Stomach (tissue), 9 donors: ENCODE results near the gene VAV3. TPM values are rescaled to one million over a fixed set of nuclear protein-coding genes. Genes with fewer than 3 reads are reported as not detected.

ENCODE experiments used
- DNase-seq, 2 donors: peaks; one replicate each; pipeline versions ENCODE4 v3.0.0 to v3.0.0-alpha.2; 2013 to 2019
- H3K27ac ChIP-seq, 5 donors: fragments of 200-600 bp in 4 of 5; sonication (generic) in 4 of 5; one replicate each; pipeline ENCODE4 v1.5.1; 2013 to 2019; ENCODE audit warnings: mild to moderate bottlenecking in 1 of 5, moderate library complexity in 1 of 5
- H3K27me3 ChIP-seq, 3 donors: fragments of 200-600 bp; sonication (generic); one replicate each; pipeline ENCODE4 v1.5.1; 2017 to 2019; ENCODE audit warnings: mixed run types in 1 of 3
- H3K36me3 ChIP-seq, 4 donors: fragments of 200-600 bp; sonication (generic); 1 replicate in 3 of 4; 2 replicates in 1 of 4; pipeline ENCODE4 v1.5.1; 2016 to 2019
- H3K4me1 ChIP-seq, 4 donors: fragments of 200-600 bp; sonication (generic); one replicate each; pipeline ENCODE4 v1.5.1; 2016 to 2019
- H3K4me3 ChIP-seq, 4 donors: fragments of 200-600 bp; sonication (generic) in 3 of 4; one replicate each; pipeline ENCODE4 v1.5.1; 2016 to 2019; ENCODE audit warnings: mild to moderate bottlenecking in 1 of 4
- H3K9me3 ChIP-seq, 4 donors: fragments of 200-600 bp; sonication (generic); one replicate each; pipeline ENCODE4 v1.5.1; 2016 to 2019
- CTCF ChIP-seq, 7 experiments: fragments of 450-650 bp in 4 of 7; fragments of 200-600 bp in 3 of 7; sonication (generic) in 3 of 7; IDR thresholded peaks; one replicate each; pipeline ENCODE4 v1.5.1; 2016 to 2019; ENCODE audit warnings: antibody characterized with exemption in 7 of 7, control low read depth in 2 of 7, mild to moderate bottlenecking in 1 of 7
- EP300 ChIP-seq: sonication (generic); formaldehyde crosslinking; IDR thresholded peaks from one replicate; pipeline ENCODE4 v1.6.1; 2017; ENCODE audit warnings: antibody characterized with exemption
- POLR2A ChIP-seq, 4 donors: fragments of 450-650 bp; IDR thresholded peaks; one replicate each; pipeline ENCODE4 v1.6.1; 2016; ENCODE audit warnings: antibody characterized with exemption in 4 of 4, control low read depth in 2 of 4, mild to moderate bottlenecking in 1 of 4, moderate library complexity in 1 of 4
- POLR2AphosphoS5 ChIP-seq, 3 donors: sonication (generic); formaldehyde crosslinking; IDR thresholded peaks; one replicate each; pipeline ENCODE4 v1.6.1; 2016; ENCODE audit warnings: antibody characterized with exemption in 3 of 3
- WGBS, 5 donors: extraction: QIAGEN DNeasy Blood & Tissue Kit in 3 of 5; methylation state at CpG; one replicate each; pipeline versions ENCODE4 v1.1.5 to v1.1.7; 2013 to 2018; 5-methylcytosine and 5-hydroxymethylcytosine counted together
- intact Hi-C: fragments of 100-400 bp; cut with DNase I; formaldehyde crosslinking; loops from one replicate; pipeline ENCODE4 v1.15.1; 2023; ENCODE audit warnings: low total_unique reads
- polyA plus RNA-seq, 3 donors: library from polyadenylated mRNA; stranded (reverse); fragments of 200-250 nt; gene quantifications; one replicate each; pipeline ENCODE4 v1.2.3, GENCODE V29; 2013
- total RNA-seq, 5 donors: library from RNA; depleted of rRNA; stranded (reverse); fragments of >200 nt; gene quantifications; one replicate each; pipeline versions ENCODE4 v1.1.0 to v1.2.3, GENCODE V29; 2014 to 2016
- donor health status: healthy with polysubstance abuse.
- donor health status: Bipolar disorder and iron deficiency.
- donor health status: healthy.

Gene VAV3
- total and polyA plus RNA-seq, 8 donors, result 5.7 to 29.3 (median 6.9) TPM

GRCh38 chr1:107782217-107782845 is 182.6 kb downstream of the VAV3 start:
- Histone ChIP-seq H3K4me1 (peaks cover 0 to 28% (median 8%) of the 10 kb centered on the region in 4 donors), H3K9me3 (no peaks in the 10 kb centered on the region), H3K27me3 (no peaks in the 10 kb centered on the region), H3K36me3 (no peaks in the 10 kb centered on the region), H3K4me3 (no peak overlapping the region), H3K27ac (no peak overlapping the region)
- no peak for TF ChIP-seq POLR2A (IDR thresholded peaks at IDR 0.05)
- no peak for TF ChIP-seq EP300
- TF ChIP-seq CTCF (IDR thresholded peaks at IDR 0.05), result peak in 5 of 7 experiments; percentile 41 to 76 (median 74)
- no peak for TF ChIP-seq POLR2AphosphoS5 (IDR thresholded peaks at IDR 0.05)
- intact Hi-C loops, result loop anchor here (5.0 kb wide), 1 partner anchor 340 kb away; no protein-coding TSS in a partner anchor
- peak in 1 of 2 donors; percentile 84 for DNase-seq
- WGBS, 5 donors, result 11 to 24% (median 17%) methylated on average over 6 of the region's 6 CpGs

GRCh38 chr1:107781245-107781644 is 183.7 kb downstream of the VAV3 start:
- Histone ChIP-seq H3K27me3 (no peaks in the 10 kb centered on the region), H3K36me3 (no peaks in the 10 kb centered on the region), H3K4me3 (no peak overlapping the region), H3K9me3 (no peaks in the 10 kb centered on the region), H3K27ac (no peak overlapping the region), H3K4me1 (peaks cover 0 to 18% (median 3%) of the 10 kb centered on the region in 4 donors)
- 82 to 97% (median 90%) methylated on average over 2 of the region's 2 CpGs for WGBS, 5 donors
- intact Hi-C loops, result loop anchor here (5.0 kb wide), 1 partner anchor 341 kb away; no protein-coding TSS in a partner anchor
- TF ChIP-seq POLR2AphosphoS5 (IDR thresholded peaks at IDR 0.05), result no peak
- TF ChIP-seq CTCF (IDR thresholded peaks at IDR 0.05), result no peak
- no peak for TF ChIP-seq POLR2A (IDR thresholded peaks at IDR 0.05)
- no peak for TF ChIP-seq EP300
- DNase-seq, result no peak

GRCh38 chr1:107777664-107778047 is 187.3 kb downstream of the VAV3 start:
- H3K27me3 ChIP-seq, result no peaks in the 10 kb centered on the region
- no peaks in the 10 kb centered on the region for H3K36me3 ChIP-seq
- peaks cover 0 to 4% (median 0%) of the 10 kb centered on the region in 4 donors for H3K4me1 ChIP-seq
- no peak overlapping the region for H3K27ac ChIP-seq
- no peak overlapping the region for H3K4me3 ChIP-seq
- no peak for DNase-seq
- 80 to 87% (median 85%) methylated on average over 3 of the region's 3 CpGs for WGBS, 5 donors
- H3K9me3 ChIP-seq, result no peaks in the 10 kb centered on the region
- no peak for TF ChIP-seq POLR2AphosphoS5 (IDR thresholded peaks at IDR 0.05)
- intact Hi-C loops, result no loop called here

GRCh38 chr1:107776900-107777663 is 187.9 kb downstream of the VAV3 start:
- Histone ChIP-seq H3K4me3 (no peak overlapping the region), H3K27me3 (no peaks in the 10 kb centered on the region), H3K4me1 (no peaks in the 10 kb centered on the region), H3K36me3 (no peaks in the 10 kb centered on the region), H3K9me3 (no peaks in the 10 kb centered on the region), H3K27ac (no peak overlapping the region)
- WGBS, 5 donors, result 55 to 77% (median 62%) methylated on average over 4 of the region's 4 CpGs
- intact Hi-C loops, result no loop called here
- TF ChIP-seq CTCF (IDR thresholded peaks at IDR 0.05) (no peak), EP300 (no peak), POLR2A (IDR thresholded peaks at IDR 0.05) (no peak), POLR2AphosphoS5 (IDR thresholded peaks at IDR 0.05) (no peak)
- no peak for DNase-seq
